WTC11 (cell line): ENCODE data around the gene FBXW4. TPM values are rescaled to one million over a fixed set of nuclear protein-coding genes. Genes with fewer than 3 reads are reported as not detected.
"Not testable (repeated sequence)": the region's sequence is repeated elsewhere in the genome, so short reads cannot be mapped to it uniquely, and the experiment has no call there.

Source experiments
- ATAC-seq: fragments of 200-7000 bp; cut with Tn5 transposase; 2 replicates; pipeline ENCODE4 v1.10.0; 2021; ENCODE audit warnings: mild to moderate bottlenecking, moderate library complexity
- CTCF ChIA-PET: fragments of 300-600 bp; sonication (Branson Sonifier 250); formaldehyde crosslinking; loops from one replicate; lab custom pipeline; 2021; ENCODE audit warnings: antibody characterized with exemption; lab: Charles Lee
- POLR2A ChIA-PET: fragments of 350-600 bp; sonication (Branson Sonifier 250); formaldehyde crosslinking; loops from one replicate; lab custom pipeline; 2021; ENCODE audit warnings: antibody characterized with exemption; lab: Charles Lee
- DNase-seq: peaks from one replicate; pipeline ENCODE4 v3.0.0; 2021; ENCODE audit warnings: low spot score
- H3K27ac Mint-ChIP-seq: 2 replicates; pipeline ENCODE4 v1.8.0; 2021; ENCODE audit warnings: mixed read lengths
- H3K27me3 Mint-ChIP-seq: 2 replicates; pipeline ENCODE4 v1.8.0; 2021; ENCODE audit warnings: low read depth, mild to moderate bottlenecking, moderate library complexity, mixed read lengths
- H3K36me3 Mint-ChIP-seq: 2 replicates; pipeline ENCODE4 v1.8.0; 2021; ENCODE audit warnings: mixed read lengths
- H3K4me1 Mint-ChIP-seq: 2 replicates; pipeline ENCODE4 v1.8.0; 2022; ENCODE audit warnings: mixed read lengths
- H3K4me3 Mint-ChIP-seq: 2 replicates; pipeline ENCODE4 v1.8.0; 2021; ENCODE audit warnings: mild to moderate bottlenecking, moderate library complexity, mixed read lengths
- H3K9me3 Mint-ChIP-seq: 2 replicates; pipeline ENCODE4 v1.8.0; 2021; ENCODE audit warnings: mixed read lengths
- ATF1 ChIP-seq: sonication (generic); formaldehyde crosslinking; IDR thresholded peaks from 2 replicates; pipeline ENCODE4 v1.8.1; 2023; ENCODE audit warnings: mild to moderate bottlenecking, moderate library complexity, missing genetic modification reagents
- CREB1 ChIP-seq: sonication (generic); formaldehyde crosslinking; IDR thresholded peaks from 2 replicates; pipeline ENCODE4 v1.8.0; 2023; ENCODE audit warnings: mild to moderate bottlenecking, missing genetic modification reagents
- ETV6 ChIP-seq: sonication (generic); formaldehyde crosslinking; IDR thresholded peaks from 2 replicates; pipeline ENCODE4 v1.8.1; 2022; ENCODE audit warnings: mild to moderate bottlenecking, missing genetic modification reagents
- GRHL2 ChIP-seq: fragments of 250-450 bp; sonication (Bioruptor Pico); IDR thresholded peaks from 2 replicates; pipeline ENCODE4 v1.8.0; 2022; ENCODE audit warnings: mild to moderate bottlenecking, moderate library complexity; ENCODE audit not compliant: insufficient replicate concordance, severe bottlenecking
- JAZF1 ChIP-seq: fragments of 250-450 bp; sonication (Bioruptor Pico); IDR thresholded peaks from 2 replicates; pipeline ENCODE4 v1.9.0; 2021; ENCODE audit warnings: moderate library complexity, mild to moderate bottlenecking, inconsistent platforms
- OVOL2 ChIP-seq: fragments of 250-450 bp; sonication (Bioruptor Pico); IDR thresholded peaks from 2 replicates; pipeline ENCODE4 v1.9.0; 2021; ENCODE audit warnings: mild to moderate bottlenecking, borderline replicate concordance
- RORB ChIP-seq: fragments of 250-450 bp; sonication (Bioruptor Pico); IDR thresholded peaks from 2 replicates; pipeline ENCODE4 v1.9.0; 2021; ENCODE audit warnings: mild to moderate bottlenecking
- ZNF121 ChIP-seq: sonication (generic); formaldehyde crosslinking; IDR thresholded peaks from 2 replicates; pipeline ENCODE4 v1.8.0; 2023; ENCODE audit warnings: missing genetic modification reagents
- ZNF138 ChIP-seq: sonication (generic); formaldehyde crosslinking; conservative IDR thresholded peaks from 2 replicates; pipeline ENCODE4 v1.8.1; 2022; ENCODE audit warnings: mild to moderate bottlenecking, moderate library complexity, missing genetic modification reagents
- ZNF317 ChIP-seq: sonication (generic); formaldehyde crosslinking; IDR thresholded peaks from 2 replicates; pipeline ENCODE4 v1.8.1; 2023; ENCODE audit warnings: low read depth, mild to moderate bottlenecking, moderate library complexity, missing genetic modification reagents, borderline replicate concordance
- total RNA-seq: library from RNA; stranded (reverse); gene quantifications from 3 replicates; pipeline ENCODE4 v1.2.3, GENCODE V29; 2021
- TF ChIP-seq, protein P1 (sequence below): fragments of 250-450 bp; sonication (Bioruptor Pico); IDR thresholded peaks from 2 replicates; pipeline ENCODE4 v1.9.0; 2021; ENCODE audit warnings: mild to moderate bottlenecking
- TF ChIP-seq, protein P2 (sequence below): sonication (generic); formaldehyde crosslinking; IDR thresholded peaks from 2 replicates; pipeline ENCODE4 v1.8.0; 2023; ENCODE audit warnings: missing genetic modification reagents, mild to moderate bottlenecking, borderline replicate concordance
- TF ChIP-seq, protein P3 (sequence below): fragments of 250-450 bp; sonication (Bioruptor Pico); IDR thresholded peaks from 2 replicates; pipeline ENCODE4 v1.9.0; 2021; ENCODE audit warnings: moderate library complexity, mild to moderate bottlenecking, inconsistent platforms, borderline replicate concordance
- TF ChIP-seq, protein P4 (sequence below): sonication (generic); formaldehyde crosslinking; IDR thresholded peaks from 2 replicates; pipeline ENCODE4 v1.8.1; 2023; ENCODE audit warnings: mild to moderate bottlenecking, missing genetic modification reagents
- TF ChIP-seq, protein P5 (sequence below): fragments of 250-450 bp; sonication (Bioruptor Pico); IDR thresholded peaks from 2 replicates; pipeline ENCODE4 v1.8.0; 2021; ENCODE audit warnings: mild to moderate bottlenecking
- TF ChIP-seq, protein P6 (sequence below): sonication (generic); formaldehyde crosslinking; IDR thresholded peaks from 2 replicates; pipeline ENCODE4 v1.8.1; 2022; ENCODE audit warnings: low read depth, missing genetic modification reagents, borderline replicate concordance

The FBXW4 gene
- total RNA-seq, 1 experiment from 2014 or later = 45.3 TPM

DNA sequence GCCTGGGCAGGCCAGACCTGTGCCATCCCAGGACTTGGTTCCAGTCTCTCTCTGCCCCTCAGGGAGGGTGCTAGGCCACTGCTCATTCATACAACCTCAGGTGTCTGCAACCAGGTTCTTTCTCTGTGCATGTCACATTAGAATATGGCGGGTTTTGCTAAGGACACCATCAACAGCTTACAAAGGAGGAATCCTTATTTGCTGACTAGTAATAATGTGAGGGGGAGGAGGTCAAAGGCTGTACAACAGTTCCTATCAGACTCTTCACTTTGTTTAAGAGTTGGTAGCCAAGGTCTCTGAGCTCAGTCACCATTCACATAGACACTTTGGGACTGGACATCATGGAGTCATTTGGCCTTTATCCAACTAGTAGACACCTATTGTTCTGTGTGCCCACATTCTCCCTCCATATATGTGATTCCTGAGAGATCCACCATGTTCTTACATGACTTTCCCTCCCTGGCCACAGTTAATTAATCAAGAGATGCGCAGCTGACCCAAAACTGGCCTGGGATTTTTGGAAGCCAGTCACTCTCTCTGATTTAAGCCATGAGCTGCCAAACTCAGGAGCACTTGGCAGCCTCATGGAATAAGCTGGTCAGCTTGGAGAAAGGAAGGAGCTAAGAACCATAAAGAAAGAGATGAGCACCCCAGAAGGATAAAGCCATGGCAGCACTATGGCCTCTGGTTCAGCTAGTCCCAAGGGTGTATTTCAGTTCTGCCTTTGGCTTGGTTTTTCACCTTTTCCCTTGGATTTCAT, 55.6 kb downstream of the FBXW4 start (continued):
- TF ChIP-seq RORB (CRISPR knock-in tag) = no peak

DNA sequence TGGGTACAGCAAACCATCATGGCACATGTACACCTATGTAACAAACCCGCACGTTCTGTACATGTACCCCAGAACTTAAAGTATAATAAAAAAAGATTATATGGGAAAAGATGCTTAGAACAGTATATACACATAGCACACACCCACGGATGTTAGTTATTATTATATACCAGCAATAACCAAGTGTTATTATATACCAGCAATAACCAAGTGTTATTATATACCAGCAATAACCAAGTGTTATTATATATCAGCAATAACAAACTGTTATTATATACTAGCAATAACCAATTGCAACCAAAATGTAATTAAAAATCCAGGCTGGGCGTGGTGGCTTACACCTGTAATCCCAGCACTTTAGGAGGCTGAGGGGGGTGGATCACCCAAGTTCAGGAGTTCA, 61.5 kb downstream of the FBXW4 start:
- CTCF ChIA-PET, H3K4me3 Mint-ChIP-seq, DNase-seq, POLR2A ChIA-PET, H3K27me3 Mint-ChIP-seq, H3K27ac Mint-ChIP-seq, H3K4me1 Mint-ChIP-seq, H3K9me3 Mint-ChIP-seq, ATAC-seq: not testable (repeated sequence)
- peaks cover 23% of the 10 kb centered on the region for H3K36me3 Mint-ChIP-seq

DNA sequence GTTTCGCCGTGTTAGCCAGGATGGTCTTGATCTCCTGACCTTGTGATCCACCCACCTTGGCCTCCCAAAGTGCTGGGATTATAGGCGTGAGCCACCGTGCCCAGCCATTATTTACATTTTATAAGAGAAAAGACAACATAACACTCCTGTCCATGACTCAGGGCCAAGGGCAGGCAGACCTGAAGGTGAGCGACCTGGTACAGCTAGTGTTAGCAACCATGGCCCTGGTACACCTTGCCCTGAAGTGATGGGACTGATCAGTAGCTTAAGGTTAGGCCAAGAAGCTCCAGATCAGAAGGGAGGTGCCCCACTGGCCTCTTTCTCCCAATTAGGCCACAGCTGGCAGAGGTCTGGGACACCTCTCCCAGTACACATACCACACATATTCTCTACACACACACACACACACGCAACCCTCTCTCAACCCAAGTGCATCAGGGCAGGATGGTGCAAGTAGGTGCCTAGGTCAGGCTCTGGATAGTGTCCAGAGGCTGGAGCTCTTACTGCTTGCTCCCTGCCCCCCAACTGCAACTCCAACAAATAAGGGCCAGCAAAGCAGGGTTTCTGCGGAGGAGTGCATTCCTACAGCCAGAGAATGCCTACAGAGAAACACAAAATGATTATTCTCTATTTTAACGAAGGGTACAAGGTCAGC, 63.0 kb downstream of the FBXW4 start:
- H3K36me3 Mint-ChIP-seq = peaks cover 16% of the 10 kb centered on the region
- TF ChIP-seq ZNF138 (CRISPR knock-in tag) (no peak), CREB1 (CRISPR knock-in tag) (no peak), ZNF317 (CRISPR knock-in tag) (no peak), JAZF1 (CRISPR knock-in tag) (no peak), GRHL2 (no peak), ZNF121 (CRISPR knock-in tag) (no peak), OVOL2 (CRISPR knock-in tag) (no peak), ATF1 (CRISPR knock-in tag) (no peak), ETV6 (CRISPR knock-in tag) (no peak)
- TF ChIP-seq, protein P1, sequence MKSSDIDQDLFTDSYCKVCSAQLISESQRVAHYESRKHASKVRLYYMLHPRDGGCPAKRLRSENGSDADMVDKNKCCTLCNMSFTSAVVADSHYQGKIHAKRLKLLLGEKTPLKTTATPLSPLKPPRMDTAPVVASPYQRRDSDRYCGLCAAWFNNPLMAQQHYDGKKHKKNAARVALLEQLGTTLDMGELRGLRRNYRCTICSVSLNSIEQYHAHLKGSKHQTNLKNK = no peak
- TF ChIP-seq, protein P2, sequence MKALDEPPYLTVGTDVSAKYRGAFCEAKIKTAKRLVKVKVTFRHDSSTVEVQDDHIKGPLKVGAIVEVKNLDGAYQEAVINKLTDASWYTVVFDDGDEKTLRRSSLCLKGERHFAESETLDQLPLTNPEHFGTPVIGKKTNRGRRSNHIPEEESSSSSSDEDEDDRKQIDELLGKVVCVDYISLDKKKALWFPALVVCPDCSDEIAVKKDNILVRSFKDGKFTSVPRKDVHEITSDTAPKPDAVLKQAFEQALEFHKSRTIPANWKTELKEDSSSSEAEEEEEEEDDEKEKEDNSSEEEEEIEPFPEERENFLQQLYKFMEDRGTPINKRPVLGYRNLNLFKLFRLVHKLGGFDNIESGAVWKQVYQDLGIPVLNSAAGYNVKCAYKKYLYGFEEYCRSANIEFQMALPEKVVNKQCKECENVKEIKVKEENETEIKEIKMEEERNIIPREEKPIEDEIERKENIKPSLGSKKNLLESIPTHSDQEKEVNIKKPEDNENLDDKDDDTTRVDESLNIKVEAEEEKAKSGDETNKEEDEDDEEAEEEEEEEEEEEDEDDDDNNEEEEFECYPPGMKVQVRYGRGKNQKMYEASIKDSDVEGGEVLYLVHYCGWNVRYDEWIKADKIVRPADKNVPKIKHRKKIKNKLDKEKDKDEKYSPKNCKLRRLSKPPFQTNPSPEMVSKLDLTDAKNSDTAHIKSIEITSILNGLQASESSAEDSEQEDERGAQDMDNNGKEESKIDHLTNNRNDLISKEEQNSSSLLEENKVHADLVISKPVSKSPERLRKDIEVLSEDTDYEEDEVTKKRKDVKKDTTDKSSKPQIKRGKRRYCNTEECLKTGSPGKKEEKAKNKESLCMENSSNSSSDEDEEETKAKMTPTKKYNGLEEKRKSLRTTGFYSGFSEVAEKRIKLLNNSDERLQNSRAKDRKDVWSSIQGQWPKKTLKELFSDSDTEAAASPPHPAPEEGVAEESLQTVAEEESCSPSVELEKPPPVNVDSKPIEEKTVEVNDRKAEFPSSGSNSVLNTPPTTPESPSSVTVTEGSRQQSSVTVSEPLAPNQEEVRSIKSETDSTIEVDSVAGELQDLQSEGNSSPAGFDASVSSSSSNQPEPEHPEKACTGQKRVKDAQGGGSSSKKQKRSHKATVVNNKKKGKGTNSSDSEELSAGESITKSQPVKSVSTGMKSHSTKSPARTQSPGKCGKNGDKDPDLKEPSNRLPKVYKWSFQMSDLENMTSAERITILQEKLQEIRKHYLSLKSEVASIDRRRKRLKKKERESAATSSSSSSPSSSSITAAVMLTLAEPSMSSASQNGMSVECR (CRISPR knock-in tag) = no peak
- TF ChIP-seq, protein P3, sequence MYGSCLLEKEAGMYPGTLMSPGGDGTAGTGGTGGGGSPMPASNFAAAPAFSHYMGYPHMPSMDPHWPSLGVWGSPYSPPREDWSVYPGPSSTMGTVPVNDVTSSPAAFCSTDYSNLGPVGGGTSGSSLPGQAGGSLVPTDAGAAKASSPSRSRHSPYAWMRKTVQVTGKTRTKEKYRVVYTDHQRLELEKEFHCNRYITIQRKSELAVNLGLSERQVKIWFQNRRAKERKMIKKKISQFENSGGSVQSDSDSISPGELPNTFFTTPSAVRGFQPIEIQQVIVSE (CRISPR knock-in tag) = no peak
- TF ChIP-seq, protein P4, sequence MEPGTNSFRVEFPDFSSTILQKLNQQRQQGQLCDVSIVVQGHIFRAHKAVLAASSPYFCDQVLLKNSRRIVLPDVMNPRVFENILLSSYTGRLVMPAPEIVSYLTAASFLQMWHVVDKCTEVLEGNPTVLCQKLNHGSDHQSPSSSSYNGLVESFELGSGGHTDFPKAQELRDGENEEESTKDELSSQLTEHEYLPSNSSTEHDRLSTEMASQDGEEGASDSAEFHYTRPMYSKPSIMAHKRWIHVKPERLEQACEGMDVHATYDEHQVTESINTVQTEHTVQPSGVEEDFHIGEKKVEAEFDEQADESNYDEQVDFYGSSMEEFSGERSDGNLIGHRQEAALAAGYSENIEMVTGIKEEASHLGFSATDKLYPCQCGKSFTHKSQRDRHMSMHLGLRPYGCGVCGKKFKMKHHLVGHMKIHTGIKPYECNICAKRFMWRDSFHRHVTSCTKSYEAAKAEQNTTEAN = no peak
- TF ChIP-seq, protein P5, sequence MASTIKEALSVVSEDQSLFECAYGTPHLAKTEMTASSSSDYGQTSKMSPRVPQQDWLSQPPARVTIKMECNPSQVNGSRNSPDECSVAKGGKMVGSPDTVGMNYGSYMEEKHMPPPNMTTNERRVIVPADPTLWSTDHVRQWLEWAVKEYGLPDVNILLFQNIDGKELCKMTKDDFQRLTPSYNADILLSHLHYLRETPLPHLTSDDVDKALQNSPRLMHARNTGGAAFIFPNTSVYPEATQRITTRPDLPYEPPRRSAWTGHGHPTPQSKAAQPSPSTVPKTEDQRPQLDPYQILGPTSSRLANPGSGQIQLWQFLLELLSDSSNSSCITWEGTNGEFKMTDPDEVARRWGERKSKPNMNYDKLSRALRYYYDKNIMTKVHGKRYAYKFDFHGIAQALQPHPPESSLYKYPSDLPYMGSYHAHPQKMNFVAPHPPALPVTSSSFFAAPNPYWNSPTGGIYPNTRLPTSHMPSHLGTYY (CRISPR knock-in tag) = no peak
- TF ChIP-seq, protein P6, sequence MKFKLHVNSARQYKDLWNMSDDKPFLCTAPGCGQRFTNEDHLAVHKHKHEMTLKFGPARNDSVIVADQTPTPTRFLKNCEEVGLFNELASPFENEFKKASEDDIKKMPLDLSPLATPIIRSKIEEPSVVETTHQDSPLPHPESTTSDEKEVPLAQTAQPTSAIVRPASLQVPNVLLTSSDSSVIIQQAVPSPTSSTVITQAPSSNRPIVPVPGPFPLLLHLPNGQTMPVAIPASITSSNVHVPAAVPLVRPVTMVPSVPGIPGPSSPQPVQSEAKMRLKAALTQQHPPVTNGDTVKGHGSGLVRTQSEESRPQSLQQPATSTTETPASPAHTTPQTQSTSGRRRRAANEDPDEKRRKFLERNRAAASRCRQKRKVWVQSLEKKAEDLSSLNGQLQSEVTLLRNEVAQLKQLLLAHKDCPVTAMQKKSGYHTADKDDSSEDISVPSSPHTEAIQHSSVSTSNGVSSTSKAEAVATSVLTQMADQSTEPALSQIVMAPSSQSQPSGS (CRISPR knock-in tag) = no peak
- no peaks in the 10 kb centered on the region for H3K27me3 Mint-ChIP-seq
- H3K4me3 Mint-ChIP-seq = no peak overlapping the region
- ATAC-seq (no peak), DNase-seq (no peak)
- POLR2A ChIA-PET = no interaction called here
- CTCF ChIA-PET = interaction anchor here (1.0 kb wide), 2 partner anchors 17 to 149 kb away, joined by 3 to 5 read pairs; no protein-coding TSS in a partner anchor
- H3K27ac Mint-ChIP-seq = no peak overlapping the region
- peaks cover 8% of the 10 kb centered on the region for H3K9me3 Mint-ChIP-seq
- H3K4me1 Mint-ChIP-seq = peaks cover 6% of the 10 kb centered on the region
